Activated naive CD4-positive, alpha-beta T cell treated with anti-CD3 and anti-CD28 coated beads for 36 hours (primary cell): Measurements from ENCODE around the gene CWC25. TPM values are rescaled to one million over a fixed set of nuclear protein-coding genes. Genes with fewer than 3 reads are reported as not detected.

Experiments
- CTCF ChIA-PET: fragments of 350-600 bp; sonication (Branson Sonifier 250); formaldehyde crosslinking; loops from one replicate; lab custom pipeline; 2021; ENCODE audit warnings: antibody characterized with exemption; lab: Charles Lee
- DNase-seq: peaks from one replicate; pipeline ENCODE4 v3.0.0-alpha.2; 2020
- H3K27ac Mint-ChIP-seq: one replicate; pipeline ENCODE4 v1.8.0; 2021; ENCODE audit warnings: mild to moderate bottlenecking, mixed read lengths
- H3K27me3 Mint-ChIP-seq: one replicate; pipeline ENCODE4 v1.8.0; 2021; ENCODE audit warnings: low read depth, mixed read lengths
- H3K36me3 Mint-ChIP-seq: one replicate; pipeline ENCODE4 v1.8.0; 2021; ENCODE audit warnings: low read depth, mixed read lengths
- H3K4me1 Mint-ChIP-seq: one replicate; pipeline ENCODE4 v1.8.0; 2021; ENCODE audit warnings: low read depth, mixed read lengths
- H3K4me3 Mint-ChIP-seq: one replicate; pipeline ENCODE4 v1.8.0; 2021; ENCODE audit warnings: mild to moderate bottlenecking, moderate library complexity, mixed read lengths
- H3K9me3 Mint-ChIP-seq: one replicate; pipeline ENCODE4 v1.8.0; 2021; ENCODE audit warnings: mixed read lengths
- intact Hi-C: fragments of 100-400 bp; cut with micrococcal nuclease; formaldehyde crosslinking; loops from one replicate; pipeline ENCODE4 v1.15.1; 2023
- microRNA-seq: library from miRNA; unstranded; fragments of <30 nt; microRNA quantifications from one replicate; pipeline ENCODE4 v1.2.0, GENCODE V29; 2022; ENCODE audit warnings: borderline microRNAs expressed, borderline replicate concordance
- total RNA-seq, 2 experiments: library from RNA; stranded (reverse); gene quantifications; one replicate each; pipeline ENCODE4 v1.2.3, GENCODE V29; 2021

Gene CWC25
- total RNA-seq, 2 experiments from 2014 or later, result 18.6 to 21.9 TPM

- intact Hi-C loops, result no loop called here
- no peak overlapping the region for H3K27ac Mint-ChIP-seq
- no peak overlapping the region for H3K4me3 Mint-ChIP-seq
- no peak for DNase-seq
- CTCF ChIA-PET, result no interaction called here
- H3K4me1 Mint-ChIP-seq, result no peaks in the 10 kb centered on the region
- H3K9me3 Mint-ChIP-seq, result no peaks in the 10 kb centered on the region
- H3K27me3 Mint-ChIP-seq, result no peaks in the 10 kb centered on the region
- peaks cover 35% of the 10 kb centered on the region for H3K36me3 Mint-ChIP-seq
Measured at GRCh38 chr17:38768417-38768816, 56.7 kb downstream of the CWC25 start.

GRCh38 chr17:38766341-38766740, 58.8 kb downstream of the CWC25 start:
- intact Hi-C loops, result no loop called here
- Mint-ChIP-seq H3K36me3 (peaks cover 38% of the 10 kb centered on the region), H3K4me3 (no peak overlapping the region), H3K27ac (peak overlapping the region; percentile 51), H3K9me3 (no peaks in the 10 kb centered on the region), H3K27me3 (no peaks in the 10 kb centered on the region), H3K4me1 (peaks cover under 1% of the 10 kb centered on the region)
- CTCF ChIA-PET, result interaction anchor here (1.5 kb wide), 1 partner anchor 208 kb away, joined by 5 read pairs; no protein-coding TSS in a partner anchor
- DNase-seq, result no peak

- Mint-ChIP-seq H3K9me3 (no peaks in the 10 kb centered on the region), H3K36me3 (peaks cover 48% of the 10 kb centered on the region), H3K4me1 (peaks cover 8% of the 10 kb centered on the region), H3K4me3 (no peak overlapping the region), H3K27me3 (no peaks in the 10 kb centered on the region), H3K27ac (no peak overlapping the region)
- intact Hi-C loops, result no loop called here
- DNase-seq, result no peak
- CTCF ChIA-PET, result interaction anchor here (0.6 to 1.6 kb wide), 3 partner anchors 36 to 221 kb away, joined by 3 to 5 read pairs (median 4); no protein-coding TSS in a partner anchor
Measured at GRCh38 chr17:38762231-38762630, 62.9 kb downstream of the CWC25 start.

GRCh38 chr17:38761612-38762011, 63.5 kb downstream of the CWC25 start:
- Mint-ChIP-seq H3K27ac (peak overlapping the region; percentile 65), H3K9me3 (no peaks in the 10 kb centered on the region), H3K4me3 (no peak overlapping the region), H3K4me1 (peaks cover 8% of the 10 kb centered on the region), H3K36me3 (peaks cover 44% of the 10 kb centered on the region), H3K27me3 (no peaks in the 10 kb centered on the region)
- CTCF ChIA-PET, result interaction anchor here (0.6 to 1.6 kb wide), 4 partner anchors 36 to 315 kb away, joined by 3 to 5 read pairs (median 4); no protein-coding TSS in a partner anchor
- peak; percentile 52 for DNase-seq
- intact Hi-C loops, result no loop called here

GRCh38 chr17:38753071-38753506, 72.0 kb downstream of the CWC25 start:
- intact Hi-C loops, result loop anchor here (2.0 to 5.0 kb wide), 3 partner anchors 146 to 448 kb away; partner anchors contain the start of genes FBXO47, RPL19 and SRCIN1

GRCh38 chr17:38752308-38753070, 72.6 kb downstream of the CWC25 start, which contains the start of gene PSMB3:
TSS of gene PSMB3 (plus strand) at chr17:38752741. CDS start at chr17:38752827, 86 bp downstream.
- Mint-ChIP-seq H3K36me3 (peaks cover 29% of the 10 kb centered on the region), H3K4me1 (peaks cover 48% of the 10 kb centered on the region), H3K9me3 (no peaks in the 10 kb centered on the region)

More at GRCh38 chr17:38753071-38753506, 72.0 kb downstream of the CWC25 start:
- peaks cover 22% of the 10 kb centered on the region for H3K27me3 Mint-ChIP-seq
- DNase-seq, result no peak
- peak overlapping the region; percentile 91 for H3K4me3 Mint-ChIP-seq
- CTCF ChIA-PET, result interaction anchor here (0.6 to 1.8 kb wide), 4 partner anchors 19 to 485 kb away, joined by 3 to 6 read pairs (median 4); no protein-coding TSS in a partner anchor
- H3K27ac Mint-ChIP-seq, result peak overlapping the region; percentile 95
- peaks cover 48% of the 10 kb centered on the region for H3K4me1 Mint-ChIP-seq
- peaks cover 32% of the 10 kb centered on the region for H3K36me3 Mint-ChIP-seq
- no peaks in the 10 kb centered on the region for H3K9me3 Mint-ChIP-seq

GRCh38 chr17:38751808-38752307, 73.3 kb downstream of the CWC25 start:
- H3K36me3 Mint-ChIP-seq, result peaks cover 29% of the 10 kb centered on the region
- peak; percentile 93 for DNase-seq
- H3K27me3 Mint-ChIP-seq, result peaks cover 27% of the 10 kb centered on the region
- intact Hi-C loops, result loop anchor here (1.0 to 5.0 kb wide), 11 partner anchors 22 to 449 kb away; partner anchors contain the start of genes CISD3, FBXO47, PIP4K2B and RPL19
- CTCF ChIA-PET, result interaction anchor here (0.6 to 2.5 kb wide), 6 partner anchors 16 to 193 kb away, joined by 3 to 9 read pairs (median 4); partner anchors contain the start of gene EPOP
- H3K4me3 Mint-ChIP-seq, result peak overlapping the region; percentile 91
- H3K27ac Mint-ChIP-seq, result peak overlapping the region; percentile 95
- no peaks in the 10 kb centered on the region for H3K9me3 Mint-ChIP-seq
- H3K4me1 Mint-ChIP-seq, result peaks cover 49% of the 10 kb centered on the region

More at GRCh38 chr17:38752308-38753070, 72.6 kb downstream of the CWC25 start, which contains the start of gene PSMB3:
- intact Hi-C loops, result loop anchor here (1.0 to 5.0 kb wide), 10 partner anchors 22 to 448 kb away; partner anchors contain the start of genes CISD3, FBXO47, PIP4K2B and RPL19
- peaks cover 26% of the 10 kb centered on the region for H3K27me3 Mint-ChIP-seq
- peak; percentile 99 for DNase-seq
- CTCF ChIA-PET, result interaction anchor here (0.6 to 2.5 kb wide), 6 partner anchors 16 to 194 kb away, joined by 3 to 9 read pairs (median 4); partner anchors contain the start of gene EPOP
- peak within 1 kb of the TSS; percentile 91 for H3K4me3 Mint-ChIP-seq
- H3K27ac Mint-ChIP-seq, result peak within 1 kb of the TSS; percentile 95

- Mint-ChIP-seq H3K4me3 (peak overlapping the region; percentile 91), H3K4me1 (peaks cover 52% of the 10 kb centered on the region), H3K36me3 (peaks cover 26% of the 10 kb centered on the region), H3K27me3 (peaks cover 33% of the 10 kb centered on the region), H3K9me3 (no peaks in the 10 kb centered on the region), H3K27ac (peak overlapping the region; percentile 95)
- intact Hi-C loops, result loop anchor here (1.0 to 5.0 kb wide), 3 partner anchors 144 to 216 kb away; partner anchors contain the start of genes FBXO47 and SRCIN1
- no peak for DNase-seq
- CTCF ChIA-PET, result interaction anchor here (1.1 to 2.5 kb wide), 3 partner anchors 20 to 192 kb away, joined by 4 to 9 read pairs (median 6); partner anchors contain the start of gene EPOP
Measured at GRCh38 chr17:38751144-38751807, 73.8 kb downstream of the CWC25 start.

Small RNA genes within 50 kb of the gene (microRNA-seq; reads per million reads assigned to microRNA genes)
- not detected for gene MIR4727

Other genes with a start within 250 kb of the CWC25 start
- under 1 TPM; 0.67 to 0.94 TPM for gene SRCIN1, start 219.4 kb downstream of the CWC25 start, total RNA-seq
- gene EPOP, start 150.4 kb downstream of the CWC25 start, total RNA-seq, result 10 to 100 TPM; 17.6 to 19.2 TPM
- gene MLLT6, start 120.0 kb downstream of the CWC25 start, total RNA-seq, result 100 to 1,000 TPM; 170 to 177 TPM
- 10 to 100 TPM; 35.1 to 35.8 TPM for gene CISD3, start 95.0 kb downstream of the CWC25 start, total RNA-seq
- gene PCGF2, start 77.0 kb downstream of the CWC25 start, total RNA-seq, result 1 to 10 TPM; 1.2 TPM
- gene PSMB3, start 72.6 kb downstream of the CWC25 start, total RNA-seq, result 100 to 1,000 TPM; 368 to 369 TPM
- 10 to 100 TPM; 30.1 to 33.4 TPM for gene PIP4K2B, start 25.8 kb downstream of the CWC25 start, total RNA-seq
- 1,000 to 10,000 TPM; 2,241 to 2,332 TPM for gene RPL23, start 28.4 kb upstream of the CWC25 start, total RNA-seq
- gene LASP1, start 44.7 kb upstream of the CWC25 start, total RNA-seq, result 100 to 1,000 TPM; 105 to 113 TPM
- under 1 TPM; 0.14 to 0.15 TPM for gene FBXO47, start 142.1 kb upstream of the CWC25 start, total RNA-seq